Adrenal gland (tissue), 12 donors: ENCODE results near the gene BCL7A. TPM values are rescaled to one million over a fixed set of nuclear protein-coding genes. Genes with fewer than 3 reads are reported as not detected.

ENCODE experiments used
- DNase-seq, 7 donors: peaks; one replicate each; pipeline ENCODE4 v3.0.0-alpha.2; 2019 to 2020
- H3K27ac ChIP-seq, 5 donors: fragments of 200-600 bp; sonication (generic) in 4 of 5; 1 replicate in 3 of 5; 2 replicates in 2 of 5; pipeline versions ENCODE4 v1.5.1 to v1.8.0; 2016 to 2020; ENCODE audit warnings: mild to moderate bottlenecking in 1 of 5
- H3K27me3 ChIP-seq: fragments of 200-600 bp; 2 replicates; pipeline ENCODE4 v1.8.0; 2021
- H3K36me3 ChIP-seq, 2 donors: fragments of 200-600 bp; replicated peaks in 1 of 2; 1 replicate in 1 of 2; 2 replicates in 1 of 2; pipeline versions ENCODE4 v1.5.1 to v1.8.0; 2018 to 2022
- H3K4me1 ChIP-seq, 2 donors: fragments of 200-600 bp; replicated peaks in 1 of 2; 1 replicate in 1 of 2; 2 replicates in 1 of 2; pipeline versions ENCODE4 v1.5.1 to v1.8.0; 2018 to 2021
- H3K4me3 ChIP-seq, 4 donors: fragments of 200-600 bp; sonication (generic) in 3 of 4; one replicate each; pipeline ENCODE4 v1.5.1; 2016 to 2018
- H3K9me3 ChIP-seq, 3 donors: fragments of 200-600 bp; sonication (generic) in 1 of 3; replicated peaks in 1 of 3; 1 replicate in 2 of 3; 2 replicates in 1 of 3; pipeline versions ENCODE4 v1.5.1 to v1.8.0; 2016 to 2021
- POLR2A ChIP-seq, 2 donors: fragments of 450-650 bp; IDR thresholded peaks; one replicate each; pipeline ENCODE4 v1.6.1; 2017; ENCODE audit warnings: antibody characterized with exemption in 2 of 2, mild to moderate bottlenecking in 2 of 2, moderate library complexity in 1 of 2
- WGBS, 4 donors: extraction: QIAGEN DNeasy Blood & Tissue Kit in 2 of 4; methylation state at CpG; one replicate each; pipeline versions ENCODE4 v1.1.5 to v1.1.7; 2013 to 2017; 5-methylcytosine and 5-hydroxymethylcytosine counted together
- intact Hi-C, 2 donors: fragments of 100-400 bp; cut with DNase I; formaldehyde crosslinking; loops; one replicate each; pipeline versions ENCODE4 v1.14.1 to v1.15.0; 2022 to 2023
- polyA plus RNA-seq, 3 donors: library from polyadenylated mRNA; stranded (reverse); fragments of 200-250 nt in 2 of 3; fragments of 350-450 nt in 1 of 3; fragmentation: Illumina TruSeq in 1 of 3; extraction: RNeasy Lipid Tissue Mini Kit (QIAGEN cat#74804) in 1 of 3; gene quantifications; one replicate each; pipeline ENCODE4 v1.2.3, GENCODE V29; 2013 to 2014
- total RNA-seq, 9 donors: library from RNA; depleted of rRNA in 4 of 9; stranded (reverse); fragments of >200 nt in 4 of 9; fragments of 120-200 nt in 1 of 9; fragmentation: NEBNext Ultra II Directional in 1 of 9; extraction: Animal tissue kit (Norgen Biotek cat#: 25700) in 1 of 9; gene quantifications; one replicate each; pipeline versions ENCODE4 v1.1.0 to v1.2.4, GENCODE V29; 2013 to 2023
- TF ChIP-seq, protein P1 (sequence below), 6 experiments: fragments of 450-650 bp in 4 of 6; fragments of 200-600 bp in 2 of 6; sonication (generic) in 1 of 6; IDR thresholded peaks; 1 replicate in 5 of 6; 2 replicates in 1 of 6; pipeline versions ENCODE4 v1.5.1 to v1.8.0; 2016 to 2021; ENCODE audit warnings: antibody characterized with exemption in 6 of 6, mild to moderate bottlenecking in 2 of 6, moderate library complexity in 1 of 6
- donor health status: healthy with polysubstance abuse.
- donor health status: Bipolar disorder and iron deficiency.
- donor health status: DM: yes; HTN: yes; CAD: no.
- donor health status: DM: no; HTN: no; CAD: no.
- donor health status: DM: no; HTN: no; CAD: no.
- donor health status: DM: yes; HTN: yes; CAD: no.

Gene BCL7A
- total and polyA plus RNA-seq, 12 donors = 1.6 to 11.5 (median 5.0) TPM

DNA sequence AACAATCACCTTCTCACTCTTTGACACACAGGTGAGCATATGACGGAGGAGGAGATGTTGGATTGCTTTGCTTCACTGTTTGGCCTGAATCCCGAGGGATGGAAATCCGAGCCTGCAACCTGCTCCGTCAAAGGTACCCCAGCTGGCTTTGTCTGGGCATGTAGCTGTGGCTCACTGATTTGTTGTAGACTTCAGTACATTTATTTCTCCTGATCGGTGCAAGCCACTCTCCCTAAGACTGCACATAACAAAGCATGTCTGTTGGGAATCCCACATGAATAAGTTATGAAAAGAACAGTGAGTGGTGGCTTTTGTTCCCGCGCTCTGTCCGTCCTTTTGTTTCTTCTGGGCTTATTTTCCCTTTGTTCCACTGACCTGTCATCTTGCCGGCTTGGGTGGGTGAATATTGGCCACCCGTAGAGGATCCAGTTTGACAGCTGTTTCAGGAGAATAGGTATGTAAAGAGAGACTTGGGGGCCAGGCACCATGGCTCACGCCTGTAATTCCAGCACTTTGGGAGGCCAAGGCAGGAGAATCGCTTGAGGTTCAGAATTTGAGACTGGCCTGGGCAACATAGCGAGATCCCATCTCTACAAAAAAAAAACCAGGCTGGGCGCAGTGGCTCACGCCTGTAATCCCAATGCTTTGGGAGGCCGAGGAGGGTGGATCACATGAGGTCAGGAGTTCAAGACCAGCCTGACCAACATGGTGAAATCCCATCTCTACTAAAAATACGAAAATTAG, 20.0 kb upstream of the BCL7A start:
- no peak for DNase-seq
- intact Hi-C loops = no loop called here

DNA sequence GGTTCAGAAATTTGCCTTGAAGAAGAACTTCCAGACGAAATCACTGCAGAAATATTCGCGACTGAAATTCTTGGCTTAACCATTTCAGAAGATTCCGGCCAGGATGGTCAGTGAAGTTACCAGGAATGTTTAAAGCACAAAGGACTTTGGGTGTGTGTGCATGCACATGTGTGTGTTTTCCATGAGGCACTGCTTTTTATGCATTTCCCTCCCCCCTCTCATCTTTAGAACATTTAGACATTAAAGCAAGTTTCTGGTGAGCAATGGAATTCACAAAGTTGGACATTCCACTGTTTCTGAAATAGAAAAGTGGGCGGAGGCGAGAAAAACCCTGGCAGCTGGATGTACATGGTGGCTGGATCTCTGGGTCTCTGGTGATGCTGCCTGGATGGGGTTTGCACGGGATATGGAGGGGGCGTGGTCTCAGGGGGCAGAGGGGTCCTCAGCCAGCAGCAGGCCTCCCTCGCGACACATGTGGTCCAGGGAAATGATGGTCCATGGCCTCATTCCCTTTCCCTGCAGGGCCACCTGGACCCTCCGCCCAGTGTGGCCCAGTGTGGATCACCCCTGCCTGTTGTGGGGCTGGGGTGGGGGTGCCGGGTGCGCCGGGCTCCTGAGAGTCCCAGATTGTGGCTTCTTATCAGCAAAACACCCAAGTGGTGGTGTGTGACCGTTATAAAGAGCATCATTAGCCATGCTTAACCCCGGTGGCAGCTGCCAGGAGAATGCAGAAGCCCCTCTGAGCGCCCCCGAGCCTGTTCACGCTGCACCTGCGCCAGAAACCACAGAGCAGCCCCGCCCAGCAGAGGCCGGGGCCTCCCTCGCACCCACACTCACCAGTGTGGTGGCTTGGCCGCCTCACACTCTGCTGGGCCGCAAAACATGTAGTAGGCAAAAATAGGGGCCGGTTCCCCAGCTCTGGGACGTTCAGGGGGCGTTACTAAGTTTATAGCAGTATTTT, 17.8 kb upstream of the BCL7A start:
- Histone ChIP-seq H3K9me3 (no peaks in the 10 kb centered on the region), H3K4me3 (no peak overlapping the region), H3K27me3 (no peaks in the 10 kb centered on the region), H3K4me1 (peaks cover 0 to 6% of the 10 kb centered on the region in 2 donors), H3K36me3 (no peaks in the 10 kb centered on the region), H3K27ac (peak overlapping the region in 1 of 5 donors; percentile 10)
- no peak for DNase-seq
- intact Hi-C loops = no loop called here
- TF ChIP-seq, protein P1, sequence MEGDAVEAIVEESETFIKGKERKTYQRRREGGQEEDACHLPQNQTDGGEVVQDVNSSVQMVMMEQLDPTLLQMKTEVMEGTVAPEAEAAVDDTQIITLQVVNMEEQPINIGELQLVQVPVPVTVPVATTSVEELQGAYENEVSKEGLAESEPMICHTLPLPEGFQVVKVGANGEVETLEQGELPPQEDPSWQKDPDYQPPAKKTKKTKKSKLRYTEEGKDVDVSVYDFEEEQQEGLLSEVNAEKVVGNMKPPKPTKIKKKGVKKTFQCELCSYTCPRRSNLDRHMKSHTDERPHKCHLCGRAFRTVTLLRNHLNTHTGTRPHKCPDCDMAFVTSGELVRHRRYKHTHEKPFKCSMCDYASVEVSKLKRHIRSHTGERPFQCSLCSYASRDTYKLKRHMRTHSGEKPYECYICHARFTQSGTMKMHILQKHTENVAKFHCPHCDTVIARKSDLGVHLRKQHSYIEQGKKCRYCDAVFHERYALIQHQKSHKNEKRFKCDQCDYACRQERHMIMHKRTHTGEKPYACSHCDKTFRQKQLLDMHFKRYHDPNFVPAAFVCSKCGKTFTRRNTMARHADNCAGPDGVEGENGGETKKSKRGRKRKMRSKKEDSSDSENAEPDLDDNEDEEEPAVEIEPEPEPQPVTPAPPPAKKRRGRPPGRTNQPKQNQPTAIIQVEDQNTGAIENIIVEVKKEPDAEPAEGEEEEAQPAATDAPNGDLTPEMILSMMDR (IDR thresholded peaks at IDR 0.05) = no peak
- no peak for TF ChIP-seq POLR2A (IDR thresholded peaks at IDR 0.05)
- 66 to 77% (median 74%) methylated on average over 16 to 28 of the region's 28 CpGs for WGBS, 4 donors

More for the DNA sequence above, 20.0 kb upstream of the BCL7A start:
- H3K27ac ChIP-seq = no peak overlapping the region
- peaks cover 0 to 6% of the 10 kb centered on the region in 2 donors for H3K4me1 ChIP-seq
- H3K27me3 ChIP-seq = no peaks in the 10 kb centered on the region
- H3K4me3 ChIP-seq = no peak overlapping the region
- H3K9me3 ChIP-seq = no peaks in the 10 kb centered on the region
- no peaks in the 10 kb centered on the region for H3K36me3 ChIP-seq
- WGBS, 4 donors = 89 to 94% (median 92%) methylated on average over 17 of the region's 17 CpGs
- TF ChIP-seq, protein P1 (IDR thresholded peaks at IDR 0.05) = no peak
- TF ChIP-seq POLR2A (IDR thresholded peaks at IDR 0.05) = no peak

DNA sequence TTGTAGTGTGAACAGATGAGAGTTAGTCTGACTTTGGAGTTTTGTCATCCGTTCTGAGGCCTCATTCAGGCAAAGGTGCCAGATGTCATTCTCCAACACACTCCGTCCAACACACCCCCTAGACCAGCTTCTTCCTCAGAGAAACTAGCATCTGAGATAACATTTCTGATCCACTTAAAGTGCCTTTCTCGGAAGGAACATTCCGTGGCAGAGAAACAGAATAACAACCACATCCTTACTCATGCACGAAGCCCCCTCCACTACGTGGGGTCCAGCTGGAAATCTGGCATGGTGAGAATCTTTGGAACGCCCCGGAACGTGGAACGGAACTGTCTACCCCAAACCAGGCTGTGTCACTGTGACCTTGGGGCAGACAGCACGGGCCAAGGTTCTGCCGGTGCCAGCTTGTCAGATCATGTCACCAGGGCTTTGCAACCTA, 17.0 kb upstream of the BCL7A start:
- no peak for DNase-seq
- H3K4me3 ChIP-seq = no peak overlapping the region

More for the DNA sequence above, 17.0 kb upstream of the BCL7A start:
- Histone ChIP-seq H3K27ac (no peak overlapping the region), H3K9me3 (no peaks in the 10 kb centered on the region), H3K36me3 (no peaks in the 10 kb centered on the region), H3K27me3 (no peaks in the 10 kb centered on the region), H3K4me1 (peaks cover 0 to 6% of the 10 kb centered on the region in 2 donors)
- intact Hi-C loops = no loop called here
- TF ChIP-seq, protein P1 (IDR thresholded peaks at IDR 0.05) = no peak
- no peak for TF ChIP-seq POLR2A (IDR thresholded peaks at IDR 0.05)
- WGBS, 4 donors = 31 to 55% (median 40%) methylated on average over 11 to 12 of the region's 12 CpGs
